GM12801 (cell line): ENCODE measurements around the gene ANKRD33B.

Experiments used
- TF ChIP-seq, protein P1 (sequence below): IDR thresholded peaks from one replicate; pipeline ENCODE4 v1.5.1; 2011; ENCODE audit warnings: control low read depth; ENCODE audit not compliant: insufficient read length; ENCODE audit errors: extremely low read depth

The ANKRD33B gene

DNA sequence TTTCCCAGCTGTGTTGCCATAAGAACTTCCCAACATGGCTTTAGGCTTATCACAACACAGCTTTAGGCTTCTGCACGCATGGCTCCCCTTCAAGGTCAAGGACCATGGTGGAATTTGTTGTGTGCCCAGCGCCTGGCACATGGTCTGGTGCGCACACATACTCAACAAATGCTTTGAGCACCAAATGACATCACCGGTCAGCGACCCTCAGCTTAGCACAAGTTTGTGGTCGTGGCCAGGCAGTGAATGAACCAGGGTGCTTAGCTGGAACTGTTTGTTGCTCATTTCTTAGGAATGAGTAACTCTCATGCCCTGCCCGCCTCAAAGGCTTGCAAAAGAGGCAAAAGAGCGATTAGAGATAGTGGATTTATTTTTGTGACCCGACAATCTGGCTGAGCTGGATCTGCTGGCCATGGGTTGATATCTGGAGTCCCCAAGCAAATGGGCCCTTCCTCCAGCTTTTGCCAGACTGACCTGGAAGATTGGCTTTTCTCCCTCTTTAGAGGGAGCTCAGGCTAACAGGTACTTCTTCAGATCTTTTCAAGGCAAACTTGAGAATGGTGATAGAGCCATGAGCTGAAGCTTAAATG is 138.3 kb downstream of the ANKRD33B start:
- TF ChIP-seq, protein P1, sequence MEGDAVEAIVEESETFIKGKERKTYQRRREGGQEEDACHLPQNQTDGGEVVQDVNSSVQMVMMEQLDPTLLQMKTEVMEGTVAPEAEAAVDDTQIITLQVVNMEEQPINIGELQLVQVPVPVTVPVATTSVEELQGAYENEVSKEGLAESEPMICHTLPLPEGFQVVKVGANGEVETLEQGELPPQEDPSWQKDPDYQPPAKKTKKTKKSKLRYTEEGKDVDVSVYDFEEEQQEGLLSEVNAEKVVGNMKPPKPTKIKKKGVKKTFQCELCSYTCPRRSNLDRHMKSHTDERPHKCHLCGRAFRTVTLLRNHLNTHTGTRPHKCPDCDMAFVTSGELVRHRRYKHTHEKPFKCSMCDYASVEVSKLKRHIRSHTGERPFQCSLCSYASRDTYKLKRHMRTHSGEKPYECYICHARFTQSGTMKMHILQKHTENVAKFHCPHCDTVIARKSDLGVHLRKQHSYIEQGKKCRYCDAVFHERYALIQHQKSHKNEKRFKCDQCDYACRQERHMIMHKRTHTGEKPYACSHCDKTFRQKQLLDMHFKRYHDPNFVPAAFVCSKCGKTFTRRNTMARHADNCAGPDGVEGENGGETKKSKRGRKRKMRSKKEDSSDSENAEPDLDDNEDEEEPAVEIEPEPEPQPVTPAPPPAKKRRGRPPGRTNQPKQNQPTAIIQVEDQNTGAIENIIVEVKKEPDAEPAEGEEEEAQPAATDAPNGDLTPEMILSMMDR: no peak

DNA sequence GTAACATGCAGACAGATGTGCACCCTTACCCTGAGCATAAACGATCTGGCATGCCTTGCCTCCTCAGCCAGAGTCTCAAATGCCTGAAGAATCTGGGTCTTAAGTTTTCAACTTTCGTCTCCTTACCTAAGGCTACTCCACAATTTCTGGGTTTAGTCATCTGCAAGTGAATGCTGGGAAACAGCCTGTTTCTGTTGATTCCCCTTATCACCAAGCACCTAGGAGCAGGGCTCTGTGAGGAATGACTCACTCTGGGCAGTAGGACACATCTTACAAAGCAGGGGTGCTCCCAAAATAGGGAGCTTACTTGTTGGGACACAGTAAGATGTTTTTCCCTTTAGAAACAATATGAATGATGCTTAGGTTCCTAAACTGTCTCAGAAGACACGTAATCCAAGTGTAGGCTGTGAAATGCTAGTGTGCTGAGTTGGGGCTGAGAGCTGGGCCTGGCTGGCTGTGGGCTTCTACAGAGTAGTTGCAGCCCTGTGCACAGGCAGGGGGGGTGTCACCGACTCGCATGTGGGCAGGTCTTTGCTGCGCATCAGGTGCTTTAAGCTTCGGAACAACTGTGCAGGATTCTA is 139.1 kb downstream of the ANKRD33B start:
- TF ChIP-seq, protein P1: no peak

DNA sequence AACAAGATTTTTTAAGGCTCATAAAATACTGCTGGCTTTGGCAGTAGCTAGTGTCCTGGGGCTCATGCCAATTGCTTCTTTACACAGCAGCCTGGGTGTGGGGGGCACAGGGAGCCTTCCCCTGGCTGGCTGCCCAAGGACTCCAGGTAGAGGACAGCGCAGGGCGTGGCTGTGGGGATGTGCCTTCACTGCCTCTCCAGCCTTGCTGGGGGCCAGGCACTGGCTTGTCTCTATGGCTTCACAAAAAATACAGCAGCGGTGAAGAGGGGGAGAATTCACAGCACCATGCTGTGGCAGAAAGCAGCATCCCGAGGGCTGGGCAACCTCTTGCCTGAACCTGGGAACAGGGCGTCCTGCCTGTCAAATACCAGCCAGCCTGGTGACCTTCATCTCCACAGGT is 139.8 kb downstream of the ANKRD33B start:
- TF ChIP-seq, protein P1: no peak

DNA sequence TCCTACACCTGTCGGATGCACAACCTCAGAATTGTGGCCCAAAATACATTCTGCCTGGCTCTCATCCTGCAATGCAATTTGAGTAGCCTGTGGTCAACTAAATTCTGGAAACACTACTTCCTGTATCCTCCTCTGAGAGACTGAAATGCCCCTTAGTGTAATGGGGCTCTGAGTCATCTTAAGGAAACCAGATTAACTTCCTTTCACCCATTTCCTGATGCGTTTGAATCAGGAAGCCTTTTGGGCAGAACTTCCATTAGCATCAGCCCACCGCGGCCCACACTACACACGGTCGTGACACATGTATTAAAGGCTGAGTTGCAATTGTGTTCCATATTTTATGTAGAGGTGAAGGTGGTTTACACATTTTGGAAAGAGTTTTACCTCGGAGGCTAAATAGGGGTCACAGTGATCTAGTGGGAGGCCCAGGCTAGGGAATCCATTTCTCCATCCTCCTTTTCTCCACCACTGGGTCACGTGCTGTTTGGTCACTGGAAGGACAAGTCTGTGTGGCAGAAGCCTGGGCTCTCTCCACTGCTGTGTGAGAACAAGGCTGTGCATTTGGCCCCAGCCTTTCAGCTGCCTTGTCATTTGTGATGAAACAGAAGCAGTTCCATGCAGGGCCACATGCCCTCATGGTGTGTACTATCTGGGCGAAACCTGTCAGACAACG is 141.2 kb downstream of the ANKRD33B start:
- TF ChIP-seq, protein P1: no peak

DNA sequence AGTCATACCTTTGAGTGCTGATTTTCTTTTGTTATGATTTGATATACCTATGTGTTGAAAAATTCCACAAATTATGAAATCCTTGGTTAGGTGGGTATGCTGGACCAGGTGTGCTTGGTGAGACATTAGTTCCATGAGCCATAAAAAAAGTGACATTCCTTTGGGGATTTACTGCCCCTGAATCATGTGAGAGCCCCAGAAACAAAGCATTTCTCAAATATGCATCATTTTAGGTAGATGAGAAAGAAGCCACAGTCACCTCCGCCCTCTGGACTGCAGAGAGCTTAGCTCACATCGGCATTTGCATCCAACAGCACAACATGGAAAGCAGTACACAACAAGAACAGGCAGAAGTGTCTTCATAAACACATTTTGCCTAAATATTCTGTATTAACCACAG is 141.9 kb downstream of the ANKRD33B start:
- TF ChIP-seq, protein P1: no peak

DNA sequence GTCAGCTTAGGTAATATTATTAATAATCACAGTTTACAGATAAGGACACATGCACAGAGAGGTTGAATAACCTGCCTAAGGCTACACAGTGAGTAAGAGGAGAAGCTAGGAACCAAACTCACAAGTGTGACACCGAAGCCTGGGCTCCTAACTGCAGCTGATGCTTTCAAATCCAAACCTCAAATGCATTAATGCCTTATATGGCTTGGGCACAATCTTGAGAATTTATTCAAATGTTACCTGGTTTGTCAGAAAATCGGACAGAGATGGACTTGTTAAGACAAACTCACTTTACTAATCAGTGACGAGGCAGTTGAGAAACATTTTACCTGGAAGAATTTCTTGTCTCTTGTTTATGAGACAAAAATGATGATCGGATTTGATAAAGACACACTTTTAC is 142.5 kb downstream of the ANKRD33B start:
- TF ChIP-seq, protein P1: no peak
